HL-60/S4 treated with retinoic acid at 250 ng/mL for 4 days and 3 days (cell line): ENCODE results near the gene MROH2B.

Experiments used
- in situ Hi-C: fragments of 300-500 bp; cut with MboI; formaldehyde crosslinking; loops from 2 replicates; pipeline ENCODE4 v1.7.0; 2022; ENCODE audit warnings: low sequenced_read_pairs

The MROH2B gene

GRCh38 chr5:40973364-40974004 lies 97.7 kb downstream of the MROH2B start:
- in situ Hi-C loops, result no loop called here

- in situ Hi-C loops, result no loop called here
These were observed 98.7 kb downstream of the MROH2B start for GRCh38 chr5:40972434-40972833.

GRCh38 chr5:40962207-40962955 lies 108.8 kb downstream of the MROH2B start:
- in situ Hi-C loops, result no loop called here

GRCh38 chr5:40960037-40960436 lies 111.1 kb downstream of the MROH2B start:
- in situ Hi-C loops, result no loop called here

GRCh38 chr5:40958811-40959210 lies 112.3 kb downstream of the MROH2B start:
- in situ Hi-C loops, result no loop called here

GRCh38 chr5:40957048-40957447 lies 114.1 kb downstream of the MROH2B start:
- in situ Hi-C loops, result no loop called here

- in situ Hi-C loops, result no loop called here
These were observed 115.8 kb downstream of the MROH2B start for GRCh38 chr5:40955313-40955712.
